ENCODE data around the gene DDAH2. TPM values are rescaled to one million over a fixed set of nuclear protein-coding genes. Genes with fewer than 3 reads are reported as not detected.
A peak's percentile ranks its signal among the peaks of the same experiment; 100 is the strongest.
"Not testable (repeated sequence)": the region's sequence is repeated elsewhere in the genome, so short reads cannot be mapped to it uniquely, and the experiment has no call there.

Gene DDAH2
- total RNA-seq, 1 donor from 2014 or later: 87.2 TPM

GRCh38 chr6:31712296-31712695 is 16.8 kb downstream of the DDAH2 start:
- DNase-seq (ENCODE audit: low read depth): no peak
- TF ChIP-seq, protein P1, sequence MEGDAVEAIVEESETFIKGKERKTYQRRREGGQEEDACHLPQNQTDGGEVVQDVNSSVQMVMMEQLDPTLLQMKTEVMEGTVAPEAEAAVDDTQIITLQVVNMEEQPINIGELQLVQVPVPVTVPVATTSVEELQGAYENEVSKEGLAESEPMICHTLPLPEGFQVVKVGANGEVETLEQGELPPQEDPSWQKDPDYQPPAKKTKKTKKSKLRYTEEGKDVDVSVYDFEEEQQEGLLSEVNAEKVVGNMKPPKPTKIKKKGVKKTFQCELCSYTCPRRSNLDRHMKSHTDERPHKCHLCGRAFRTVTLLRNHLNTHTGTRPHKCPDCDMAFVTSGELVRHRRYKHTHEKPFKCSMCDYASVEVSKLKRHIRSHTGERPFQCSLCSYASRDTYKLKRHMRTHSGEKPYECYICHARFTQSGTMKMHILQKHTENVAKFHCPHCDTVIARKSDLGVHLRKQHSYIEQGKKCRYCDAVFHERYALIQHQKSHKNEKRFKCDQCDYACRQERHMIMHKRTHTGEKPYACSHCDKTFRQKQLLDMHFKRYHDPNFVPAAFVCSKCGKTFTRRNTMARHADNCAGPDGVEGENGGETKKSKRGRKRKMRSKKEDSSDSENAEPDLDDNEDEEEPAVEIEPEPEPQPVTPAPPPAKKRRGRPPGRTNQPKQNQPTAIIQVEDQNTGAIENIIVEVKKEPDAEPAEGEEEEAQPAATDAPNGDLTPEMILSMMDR (conservative IDR thresholded peaks at IDR 0.05; ENCODE audit: low read depth, low read length): peak; percentile 54
- no peak overlapping the region for H3K4me3 ChIP-seq (ENCODE audit: low read depth, low read length)

- TF ChIP-seq, protein P1 (conservative IDR thresholded peaks at IDR 0.05; ENCODE audit: low read depth, low read length): no peak
- no peak for DNase-seq (ENCODE audit: low read depth)
- H3K4me3 ChIP-seq (ENCODE audit: low read depth, low read length): no peak overlapping the region
These were observed 17.9 kb downstream of the DDAH2 start for GRCh38 chr6:31711233-31711632.

DNA sequence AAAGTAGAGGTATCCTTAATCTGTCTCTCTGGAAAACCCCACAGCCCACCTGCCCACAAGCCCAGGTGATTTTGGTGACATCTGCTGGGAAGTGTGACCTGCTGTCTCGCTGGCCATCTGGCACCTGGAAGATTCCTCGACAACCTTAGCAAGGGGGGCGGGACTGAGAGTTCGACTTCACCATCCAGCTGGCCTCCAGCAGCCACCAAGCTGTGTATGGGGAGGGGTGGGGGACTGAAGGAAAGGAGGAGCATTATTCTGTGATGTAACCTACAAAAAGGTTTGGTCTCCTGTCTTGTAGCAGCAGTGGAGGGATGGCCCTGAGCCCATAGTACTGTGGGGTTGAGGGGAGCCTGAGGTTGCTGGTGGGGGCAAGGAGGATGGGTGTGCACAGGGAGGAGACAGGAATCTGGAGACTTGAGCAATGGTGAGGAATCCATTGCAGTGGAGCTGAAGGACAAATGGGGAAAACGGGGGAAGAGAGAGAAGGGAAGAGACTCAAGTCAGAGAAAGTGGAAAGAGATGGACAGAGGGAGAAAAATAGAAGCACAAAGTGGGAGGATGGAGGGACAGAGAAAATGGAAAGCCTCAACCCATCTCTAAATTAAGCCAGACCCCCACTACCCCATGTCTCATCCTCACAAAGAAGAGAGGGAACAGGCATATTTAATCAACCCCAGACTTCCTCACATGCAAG is 18.4 kb downstream of the DDAH2 start:
- TF ChIP-seq, protein P1 (conservative IDR thresholded peaks at IDR 0.05; ENCODE audit: low read depth, low read length): no peak
- H3K4me3 ChIP-seq (ENCODE audit: low read depth, low read length): no peak overlapping the region
- DNase-seq (ENCODE audit: low read depth): no peak

GRCh38 chr6:31709157-31709556 is 19.9 kb downstream of the DDAH2 start:
- H3K4me3 ChIP-seq (ENCODE audit: low read depth, low read length); DNase-seq (ENCODE audit: low read depth): not testable (repeated sequence)

GRCh38 chr6:31708224-31708623 is 20.9 kb downstream of the DDAH2 start:
- H3K4me3 ChIP-seq (ENCODE audit: low read depth, low read length): no peak overlapping the region
- TF ChIP-seq, protein P1 (conservative IDR thresholded peaks at IDR 0.05; ENCODE audit: low read depth, low read length): no peak
- no peak for DNase-seq (ENCODE audit: low read depth)

DNA sequence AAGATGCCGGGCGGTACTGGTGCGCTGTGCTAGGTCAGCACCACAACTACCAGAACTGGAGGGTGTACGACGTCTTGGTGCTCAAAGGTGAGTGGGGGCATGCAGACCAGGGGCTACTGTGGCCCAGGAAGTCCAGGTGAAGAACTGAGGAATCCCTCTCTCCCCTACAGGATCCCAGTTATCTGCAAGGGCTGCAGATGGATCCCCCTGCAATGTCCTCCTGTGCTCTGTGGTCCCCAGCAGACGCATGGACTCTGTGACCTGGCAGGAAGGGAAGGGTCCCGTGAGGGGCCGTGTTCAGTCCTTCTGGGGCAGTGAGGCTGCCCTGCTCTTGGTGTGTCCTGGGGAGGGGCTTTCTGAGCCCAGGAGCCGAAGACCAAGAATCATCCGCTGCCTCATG is 21.4 kb downstream of the DDAH2 start:
- DNase-seq (ENCODE audit: low read depth): no peak
- no peak overlapping the region for H3K4me3 ChIP-seq (ENCODE audit: low read depth, low read length)
- TF ChIP-seq, protein P1 (conservative IDR thresholded peaks at IDR 0.05; ENCODE audit: low read depth, low read length): no peak

DNA sequence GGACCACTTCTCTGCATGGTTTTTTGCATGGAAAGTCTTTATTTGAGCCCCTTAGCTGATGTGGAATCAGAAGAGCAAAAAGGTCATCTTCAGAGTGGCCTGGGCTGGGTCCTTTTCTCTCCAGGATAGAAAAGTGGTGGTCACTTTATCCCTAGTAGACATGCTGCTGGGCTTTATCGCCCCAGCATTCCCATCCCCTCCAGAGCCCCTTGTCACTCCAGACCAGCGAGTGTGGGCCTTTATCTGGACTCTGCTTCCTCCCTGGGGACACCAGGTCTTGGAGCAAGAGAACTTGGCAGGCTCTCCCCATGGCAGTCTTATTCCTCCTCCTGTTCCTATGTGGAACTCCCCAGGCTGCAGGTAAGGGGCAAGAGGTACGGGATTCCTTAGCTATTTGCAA is 22.5 kb downstream of the DDAH2 start, which contains the start of gene LY6G6F:
Gene LY6G6F (plus strand): TSS at position 268 of the 400 bp plus-strand sequence. CDS start 41 bp downstream, at position 309.
- no peak for DNase-seq (ENCODE audit: low read depth)
- H3K4me3 ChIP-seq (ENCODE audit: low read depth, low read length): no peak within 1 kb of the TSS
- TF ChIP-seq, protein P1 (conservative IDR thresholded peaks at IDR 0.05; ENCODE audit: low read depth, low read length): no peak
